NCI-H2196 (cell line): Measurements from ENCODE around the gene HDHD2.

Source experiments
- DNase-seq: peaks from one replicate; lab custom pipeline; 2025; ENCODE audit not compliant: unreplicated experiment; lab: John Stamatoyannopoulos, UW

The HDHD2 gene

GRCh38 chr18:47075098-47075883 is 75.0 kb downstream of the HDHD2 start:
- DNase-seq: no peak

- no peak for DNase-seq
Observed at GRCh38 chr18:47067648-47068047, 82.7 kb downstream of the HDHD2 start.

- DNase-seq: no peak
Observed at GRCh38 chr18:47063096-47063495, 87.2 kb downstream of the HDHD2 start.

- no peak for DNase-seq
Observed at GRCh38 chr18:47062471-47062870, 87.8 kb downstream of the HDHD2 start.
